ENCODE measurements around the gene TMEM52B. TPM values are rescaled to one million over a fixed set of nuclear protein-coding genes. Genes with fewer than 3 reads are reported as not detected.

Gene TMEM52B
- total RNA-seq, 1 experiment from 2014 or later, result not detected

GRCh38 chr12:10205220-10205807 lies 26.5 kb downstream of the TMEM52B start:
- TF ChIP-seq EZH2 (IDR thresholded peaks at IDR 0.05; ENCODE audit: borderline replicate concordance, low read depth, low read length, poor library complexity, severe bottlenecking), result no peak
- TF ChIP-seq CTCF (conservative IDR thresholded peaks at IDR 0.05; ENCODE audit: low read depth, low read length), result no peak
- H3K27me3 ChIP-seq (replicated peaks; ENCODE audit: insufficient read depth, low read depth, low read length, poor library complexity), result no peaks in the 10 kb centered on the region
- no peak overlapping the region for H3K27ac ChIP-seq (ENCODE audit: low read depth, low read length, poor library complexity, severe bottlenecking)
- H3K4me1 ChIP-seq (ENCODE audit: insufficient read depth, low read length, poor library complexity, severe bottlenecking), result no peaks in the 10 kb centered on the region
- no peak for DNase-seq (ENCODE audit: low spot score)
- BruUV-seq (replicated peaks), result no TSS peak
- POLR2A ChIA-PET (ENCODE audit: low non-redundant PET), result no interaction called here
- H3K36me3 ChIP-seq (ENCODE audit: insufficient read depth, low read length, poor library complexity, severe bottlenecking), result no peaks in the 10 kb centered on the region
- H3K9me3 ChIP-seq (ENCODE audit: low read depth, low read length, poor library complexity, severe bottlenecking), result no peaks in the 10 kb centered on the region
- H3K4me3 ChIP-seq (ENCODE audit: low read depth, low read length, poor library complexity, severe bottlenecking), result no peak overlapping the region
- intact Hi-C loops (cut with micrococcal nuclease; ENCODE audit: unreplicated experiment), result no loop called here
- CTCF ChIA-PET, result no interaction called here

- ChIA-PET CTCF (no interaction called here), POLR2A (ENCODE audit: low non-redundant PET) (no interaction called here)
- H3K27me3 ChIP-seq (replicated peaks; ENCODE audit: insufficient read depth, low read depth, low read length, poor library complexity), result no peaks in the 10 kb centered on the region
- no peaks in the 10 kb centered on the region for H3K4me1 ChIP-seq (ENCODE audit: insufficient read depth, low read length, poor library complexity, severe bottlenecking)
- H3K4me3 ChIP-seq (ENCODE audit: low read depth, low read length, poor library complexity, severe bottlenecking), result no peak overlapping the region
- no peak overlapping the region for H3K27ac ChIP-seq (ENCODE audit: low read depth, low read length, poor library complexity, severe bottlenecking)
- DNase-seq (ENCODE audit: low spot score), result no peak
- intact Hi-C loops (cut with micrococcal nuclease; ENCODE audit: unreplicated experiment), result no loop called here
- no peak for TF ChIP-seq EZH2 (IDR thresholded peaks at IDR 0.05; ENCODE audit: borderline replicate concordance, low read depth, low read length, poor library complexity, severe bottlenecking)
- no TSS peak for BruUV-seq (replicated peaks)
- H3K9me3 ChIP-seq (ENCODE audit: low read depth, low read length, poor library complexity, severe bottlenecking), result no peaks in the 10 kb centered on the region
- no peaks in the 10 kb centered on the region for H3K36me3 ChIP-seq (ENCODE audit: insufficient read depth, low read length, poor library complexity, severe bottlenecking)
Observed at GRCh38 chr12:10207136-10207535, 28.3 kb downstream of the TMEM52B start.

GRCh38 chr12:10210225-10210624 lies 31.4 kb downstream of the TMEM52B start:
- Histone ChIP-seq H3K4me3 (ENCODE audit: low read depth, low read length, poor library complexity, severe bottlenecking) (no peak overlapping the region), H3K27me3 (replicated peaks; ENCODE audit: insufficient read depth, low read depth, low read length, poor library complexity) (no peaks in the 10 kb centered on the region), H3K4me1 (ENCODE audit: insufficient read depth, low read length, poor library complexity, severe bottlenecking) (peaks cover 7% of the 10 kb centered on the region), H3K9me3 (ENCODE audit: low read depth, low read length, poor library complexity, severe bottlenecking) (no peaks in the 10 kb centered on the region), H3K27ac (ENCODE audit: low read depth, low read length, poor library complexity, severe bottlenecking) (no peak overlapping the region), H3K36me3 (ENCODE audit: insufficient read depth, low read length, poor library complexity, severe bottlenecking) (no peaks in the 10 kb centered on the region)
- POLR2A ChIA-PET (ENCODE audit: low non-redundant PET), result no interaction called here
- CTCF ChIA-PET, result no interaction called here
- DNase-seq (ENCODE audit: low spot score), result no peak
- no peak for TF ChIP-seq EZH2 (IDR thresholded peaks at IDR 0.05; ENCODE audit: borderline replicate concordance, low read depth, low read length, poor library complexity, severe bottlenecking)
- no peak for TF ChIP-seq CTCF (conservative IDR thresholded peaks at IDR 0.05; ENCODE audit: low read depth, low read length)
- intact Hi-C loops (cut with micrococcal nuclease; ENCODE audit: unreplicated experiment), result no loop called here
- BruUV-seq (replicated peaks), result no TSS peak

Data from A673 (cell line).